ENCODE results near the gene STING1.
"Not testable (repeated sequence)": the region's sequence is repeated elsewhere in the genome, so short reads cannot be mapped to it uniquely, and the experiment has no call there.

STING1 gene

DNA sequence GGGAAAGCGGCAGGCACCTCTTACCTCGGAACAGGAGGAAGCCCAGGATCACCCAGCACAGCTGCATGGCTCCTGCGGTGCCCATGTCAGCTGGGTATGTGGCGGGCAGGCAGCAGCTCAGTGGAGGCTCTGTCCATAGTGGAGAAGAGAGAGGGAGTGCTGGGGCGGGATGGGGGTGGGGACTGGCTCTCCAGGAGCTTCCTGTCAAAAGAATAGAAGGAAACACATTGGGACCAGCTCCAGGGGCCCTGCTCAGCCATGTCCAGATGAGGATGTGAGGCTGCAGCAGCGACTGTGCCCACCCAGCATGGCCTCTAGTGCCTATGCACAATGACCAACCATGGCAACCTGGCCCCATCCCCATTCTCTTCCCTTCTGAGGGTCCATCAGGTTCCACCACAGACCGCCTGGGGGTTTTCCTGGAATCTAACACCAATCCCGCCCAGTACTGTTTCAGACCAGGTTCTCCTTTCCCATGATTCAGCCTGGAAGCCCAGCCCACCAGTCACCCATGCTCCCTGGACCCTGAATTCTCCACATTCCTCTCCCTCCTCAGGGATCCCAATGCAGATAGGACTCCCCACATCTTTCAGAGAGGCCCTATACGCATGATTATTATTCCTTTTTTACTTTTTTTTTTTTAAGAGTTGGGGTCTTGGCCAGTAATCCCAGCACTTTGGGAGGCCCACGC lies 19.8 kb downstream of the STING1 start, which contains the start of gene ECSCR:
TSS of gene ECSCR (minus strand) at position 158 of the 691 bp plus-strand sequence. CDS start at position 85, 73 bp downstream.
- DNase-seq, result no peak

DNA sequence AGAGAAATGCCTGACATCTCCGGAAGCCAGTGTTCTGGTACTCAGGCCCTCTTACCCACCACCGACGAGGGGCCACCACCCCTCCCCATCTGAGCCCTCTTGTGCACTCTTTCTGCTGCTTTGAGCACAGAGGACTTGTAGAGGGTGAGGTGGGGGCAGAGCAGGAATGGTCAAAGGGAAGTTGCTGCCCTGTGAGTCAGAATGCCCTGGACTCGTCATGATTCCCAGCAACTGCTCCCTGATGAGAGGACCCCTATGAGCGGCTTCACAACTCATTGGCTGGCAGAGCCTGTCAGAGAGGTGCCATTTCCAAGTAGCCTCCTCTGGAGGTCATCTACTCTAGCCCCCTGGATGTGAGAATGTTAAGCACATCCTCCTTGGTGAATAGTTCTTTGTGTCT lies 20.9 kb downstream of the STING1 start:
- no peak for DNase-seq

DNA sequence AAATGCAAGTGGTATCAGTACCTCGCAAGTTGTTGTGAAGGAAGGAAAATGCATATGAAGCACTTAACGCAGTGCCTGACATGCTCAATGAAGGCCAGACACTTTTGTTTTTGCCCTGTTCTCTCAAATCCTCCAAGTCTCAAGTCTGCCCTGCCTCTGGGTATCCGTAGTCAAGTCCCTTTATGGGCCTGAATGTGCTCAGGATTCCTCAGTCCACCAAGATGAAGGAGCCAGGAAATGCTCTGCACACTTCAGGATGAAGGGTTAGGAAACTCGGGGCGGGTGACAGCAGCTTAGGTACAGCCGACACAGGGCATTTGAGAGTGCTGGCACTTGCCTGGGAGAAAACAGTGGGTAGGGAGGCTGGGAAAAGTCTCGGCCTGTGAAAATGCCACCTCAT lies 21.4 kb downstream of the STING1 start:
- DNase-seq, result no peak

DNA sequence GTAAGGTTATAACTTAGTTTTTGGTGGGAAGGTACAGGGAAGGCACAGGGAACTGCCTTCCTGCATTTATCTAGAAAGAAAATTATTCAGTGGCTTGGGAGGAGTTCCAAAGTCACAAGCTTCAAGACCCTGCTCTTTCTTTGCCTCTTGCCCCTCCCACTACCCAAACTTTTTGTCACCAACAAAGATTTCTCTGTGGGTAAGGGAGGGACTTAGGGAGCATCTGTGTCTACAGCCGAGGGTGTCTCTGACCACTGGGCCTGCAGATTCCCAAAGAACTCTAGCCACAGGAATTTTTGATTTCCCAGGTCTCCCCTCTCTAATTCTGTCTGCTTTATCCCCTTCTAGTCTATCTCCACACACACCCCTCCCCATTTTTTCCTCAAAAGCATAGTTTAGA lies 22.1 kb downstream of the STING1 start:
- no peak for DNase-seq

DNA sequence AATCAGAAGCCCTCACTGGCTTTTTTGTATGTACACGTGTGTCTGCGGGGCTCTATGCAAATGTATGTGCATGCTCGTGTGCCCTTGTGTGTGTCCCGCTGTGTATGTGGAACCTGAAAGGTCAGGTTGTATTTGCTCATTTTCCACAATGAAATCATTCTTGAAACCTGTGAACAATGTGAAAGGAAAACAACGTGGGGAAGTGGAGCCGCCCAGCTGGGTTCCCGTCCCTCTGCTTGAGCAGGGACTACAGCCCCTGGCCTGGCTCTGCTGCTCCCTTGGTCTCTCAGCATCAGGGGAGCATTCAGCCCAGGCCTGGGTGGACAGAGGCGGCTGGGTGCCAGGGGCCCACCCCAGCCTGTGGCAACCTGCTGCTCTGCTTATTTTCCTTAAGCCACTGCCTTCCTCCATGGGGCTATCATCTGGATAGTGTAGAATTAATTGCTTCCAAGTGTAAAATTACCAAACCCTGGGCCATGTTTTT lies 23.1 kb downstream of the STING1 start:
- peak; percentile 66 to 72 for DNase-seq

DNA sequence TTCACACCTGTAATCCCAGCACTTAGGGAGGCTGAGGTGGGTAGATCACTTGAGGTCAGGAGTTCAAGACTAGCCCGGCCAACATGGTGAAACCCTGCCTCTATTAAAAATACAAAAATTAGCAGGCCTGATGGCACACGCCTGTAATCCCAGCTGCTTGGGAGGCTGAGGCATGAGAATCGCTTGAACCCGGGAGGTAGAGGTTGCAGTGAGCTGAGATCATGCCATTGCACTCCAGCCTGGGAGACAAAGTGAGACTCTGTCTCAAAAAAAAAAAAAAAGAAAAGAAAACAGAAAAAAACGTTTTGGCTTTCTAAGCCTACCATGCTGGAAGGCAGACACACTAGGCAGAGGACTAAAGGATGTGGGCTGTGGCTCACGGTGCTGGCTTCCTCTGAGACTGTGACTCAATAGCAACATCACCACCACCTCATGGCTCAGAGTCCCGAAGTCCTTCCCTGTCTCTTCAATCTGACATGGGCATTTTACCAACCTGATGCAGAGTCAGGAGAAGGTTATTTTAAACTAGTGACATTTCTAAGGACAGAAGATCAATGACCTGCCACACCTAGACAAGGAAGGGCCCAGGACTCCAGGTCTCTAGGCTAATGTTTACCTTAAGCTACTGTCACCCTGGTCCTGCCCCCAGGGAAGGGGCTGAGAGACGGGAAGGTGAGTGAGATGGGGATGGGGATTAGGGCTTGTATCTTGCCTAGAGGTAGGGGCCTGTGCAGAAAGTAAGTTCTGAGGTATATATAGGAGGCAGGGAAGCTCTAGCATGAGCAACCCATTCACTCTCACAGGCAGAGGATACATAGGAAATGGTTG lies 23.8 kb downstream of the STING1 start:
- DNase-seq, result peak; percentile 74 to 80

DNA sequence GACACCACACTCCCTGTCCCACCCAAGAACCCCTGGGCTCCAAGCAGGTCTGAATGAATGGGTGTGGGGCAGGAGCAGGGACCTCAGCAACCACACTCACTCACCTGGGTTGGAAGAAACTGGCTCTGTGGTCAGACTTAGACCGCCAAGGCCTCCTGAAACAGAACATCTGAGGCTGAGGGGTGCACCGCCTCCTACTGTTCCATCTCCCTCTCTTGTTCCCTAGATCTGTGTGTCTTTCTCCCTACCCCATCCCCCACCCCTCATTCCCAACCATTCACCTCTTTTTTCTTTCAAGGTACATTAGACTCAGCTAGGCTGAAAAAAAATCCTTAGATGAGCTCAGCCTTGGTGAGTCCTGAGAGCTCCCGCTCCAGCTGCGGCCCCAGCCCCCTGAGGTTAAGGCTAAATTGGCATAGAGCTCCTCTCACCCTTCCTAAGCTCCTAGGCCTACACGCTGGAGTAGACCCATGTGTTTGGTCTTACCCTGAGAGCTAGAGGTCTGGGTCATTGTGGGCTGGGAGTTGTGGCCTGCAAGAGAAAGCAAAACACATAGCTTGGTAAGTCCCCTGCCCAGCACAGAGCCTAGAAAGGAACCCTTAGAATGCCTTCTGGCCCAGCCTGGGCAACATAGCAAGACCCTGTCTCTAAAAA lies 24.8 kb downstream of the STING1 start:
- DNase-seq, result peak; percentile 46 to 56

DNA sequence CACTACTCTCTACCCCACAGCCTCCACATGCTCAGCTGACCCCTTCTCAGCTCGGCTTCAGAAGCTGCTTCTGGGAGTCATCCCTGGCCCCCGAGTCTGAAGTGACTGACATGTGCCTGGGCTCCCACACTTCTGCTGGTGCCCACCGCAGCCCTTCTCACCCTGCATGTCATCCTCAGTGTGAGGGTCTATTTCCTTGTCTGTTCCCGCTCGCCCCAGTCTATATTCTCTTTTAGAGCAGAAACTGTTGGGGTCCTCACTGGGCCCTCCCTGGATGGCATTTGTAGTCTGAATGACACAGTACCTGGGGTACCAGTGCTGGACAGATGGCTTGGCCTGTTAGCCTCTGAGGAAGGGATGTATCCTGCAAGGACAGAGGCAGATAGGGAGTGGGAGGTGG lies 25.3 kb downstream of the STING1 start:
- DNase-seq, result no peak

DNA sequence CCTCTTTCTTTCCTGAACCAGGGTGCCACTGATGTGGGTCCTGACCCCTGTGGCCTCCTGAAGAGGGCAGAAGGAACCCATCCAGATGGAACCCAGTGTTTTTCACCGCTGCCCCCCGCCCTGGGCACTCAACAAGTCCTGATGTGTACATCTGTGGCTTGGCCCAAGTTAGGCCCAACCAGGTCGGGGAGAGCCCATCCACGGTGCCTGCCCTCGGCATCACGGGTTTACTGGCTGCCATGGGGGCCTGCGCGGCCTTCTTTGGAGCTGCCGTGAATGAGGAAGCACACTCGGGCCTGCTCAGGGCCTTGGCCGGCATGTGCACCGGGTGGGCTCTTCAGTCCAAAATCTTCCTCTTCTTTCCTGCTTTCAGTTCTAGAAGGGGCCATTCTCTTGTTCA lies 25.8 kb downstream of the STING1 start:
- DNase-seq, result no peak

DNA sequence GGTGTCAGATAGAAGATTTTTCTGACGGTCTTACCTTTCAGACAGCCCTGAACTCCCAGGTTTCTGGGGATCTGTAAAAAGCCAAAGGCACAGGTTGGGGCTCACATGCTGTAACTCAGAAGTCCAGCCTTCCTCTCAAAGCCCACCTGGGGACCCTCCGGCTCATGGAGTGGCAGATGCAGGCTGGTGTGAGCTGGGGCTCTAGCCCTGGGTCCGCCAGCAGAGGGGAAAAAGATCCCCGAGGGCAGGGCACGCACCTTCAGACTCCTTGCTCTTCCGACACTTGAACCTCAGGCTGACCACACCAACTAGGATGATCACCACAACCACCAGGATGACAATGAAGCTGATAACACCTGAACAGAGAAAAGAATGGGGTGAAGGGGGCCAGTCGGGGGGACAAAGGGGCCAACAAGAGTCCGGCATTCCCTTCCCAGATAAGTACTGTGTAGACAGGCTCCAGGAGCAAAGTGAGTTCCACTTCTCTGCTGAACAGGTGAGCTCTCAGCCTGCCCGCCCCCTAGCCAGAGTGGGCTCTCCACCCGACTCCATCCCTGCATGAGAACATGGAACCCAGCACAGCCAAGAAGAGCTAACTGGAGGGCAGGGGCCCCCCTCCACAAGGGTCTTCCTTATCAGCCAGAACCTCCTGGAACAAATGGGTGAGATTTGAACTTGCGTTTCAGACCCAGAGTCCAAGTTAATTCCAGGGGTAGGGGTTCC lies 27.8 kb downstream of the STING1 start:
- DNase-seq, result no peak

DNA sequence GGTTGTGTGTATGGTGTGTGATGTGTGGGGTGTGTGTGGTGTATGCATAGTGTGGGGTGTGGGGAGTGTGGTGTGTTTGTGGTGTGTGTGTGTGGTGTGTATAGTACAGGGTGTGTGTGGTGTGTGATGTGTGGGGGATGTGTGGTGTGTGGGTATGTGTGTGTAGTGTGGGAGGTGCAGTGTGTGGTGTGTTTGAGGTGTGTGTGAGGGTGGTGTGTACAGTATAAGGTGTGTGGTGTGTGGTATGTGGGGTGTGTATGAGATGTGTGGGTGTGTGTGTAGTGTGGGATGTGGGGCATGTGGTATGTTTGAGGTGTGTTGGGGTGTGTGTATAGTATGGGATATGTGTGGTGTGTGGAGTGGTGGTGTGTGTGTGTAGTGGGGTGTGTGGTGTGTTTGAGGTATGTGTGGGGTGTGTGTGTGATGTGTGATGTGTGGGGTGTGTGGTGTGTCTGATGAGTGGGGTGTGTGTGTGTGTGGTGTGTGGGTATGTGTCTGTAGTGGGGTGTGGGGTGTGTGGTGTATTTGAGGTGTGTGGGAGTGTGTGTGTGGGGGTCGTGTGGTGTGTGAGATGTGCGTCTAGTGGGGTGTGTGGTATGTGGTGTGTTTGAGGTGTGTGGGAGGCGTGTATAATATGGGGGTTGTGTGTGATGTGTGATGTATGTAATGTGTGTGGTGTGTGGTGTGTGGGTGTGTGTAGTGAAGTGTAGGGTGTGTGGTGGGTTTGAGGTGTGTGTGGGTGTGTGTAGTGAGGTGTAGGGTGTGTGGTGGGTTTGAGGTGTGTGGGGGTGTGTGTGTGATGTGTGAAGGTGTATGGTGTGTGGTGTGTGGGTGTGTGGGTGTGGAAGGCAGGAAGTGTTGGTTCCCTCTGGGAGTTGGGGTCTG lies 28.6 kb downstream of the STING1 start:
- DNase-seq, result no peak

DNA sequence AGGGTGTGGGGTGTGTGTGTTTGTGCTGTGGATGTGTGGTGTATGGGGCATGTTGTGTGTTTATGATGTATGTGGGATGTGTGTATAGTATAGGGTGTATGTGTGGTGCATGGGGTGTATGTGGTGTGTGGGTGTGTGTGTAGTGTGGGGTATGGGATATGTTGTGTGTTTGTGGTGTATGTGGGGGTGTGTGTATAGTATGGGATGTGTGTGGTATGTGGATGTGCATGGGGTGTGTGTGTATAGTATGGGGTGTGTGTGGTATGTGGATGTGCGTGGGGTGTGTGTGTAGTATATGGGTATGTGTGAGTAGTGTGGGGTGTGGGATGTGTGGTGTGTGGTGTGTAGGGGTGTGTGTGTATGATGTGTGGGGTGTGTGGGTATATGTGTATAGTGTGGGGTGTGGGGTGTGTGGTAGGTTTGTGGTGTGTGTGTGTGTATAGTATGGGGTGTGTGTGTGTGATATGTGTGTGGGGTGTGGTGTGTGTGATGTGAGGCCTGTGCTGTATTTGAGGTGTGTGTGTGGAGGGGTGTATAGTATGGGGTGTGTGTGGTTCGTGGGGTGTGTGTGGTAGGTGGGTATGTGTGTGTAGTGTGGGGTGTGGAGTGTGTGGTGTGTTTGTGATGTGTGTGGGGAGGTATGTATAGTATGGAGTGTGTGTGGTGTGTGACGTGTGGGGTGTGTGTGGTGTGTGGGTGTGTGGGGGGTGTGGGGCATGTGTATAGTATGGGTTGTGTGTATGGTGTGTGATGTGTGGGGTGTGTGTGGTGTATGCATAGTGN lies 30.5 kb downstream of the STING1 start:
- no peak for DNase-seq

DNA sequence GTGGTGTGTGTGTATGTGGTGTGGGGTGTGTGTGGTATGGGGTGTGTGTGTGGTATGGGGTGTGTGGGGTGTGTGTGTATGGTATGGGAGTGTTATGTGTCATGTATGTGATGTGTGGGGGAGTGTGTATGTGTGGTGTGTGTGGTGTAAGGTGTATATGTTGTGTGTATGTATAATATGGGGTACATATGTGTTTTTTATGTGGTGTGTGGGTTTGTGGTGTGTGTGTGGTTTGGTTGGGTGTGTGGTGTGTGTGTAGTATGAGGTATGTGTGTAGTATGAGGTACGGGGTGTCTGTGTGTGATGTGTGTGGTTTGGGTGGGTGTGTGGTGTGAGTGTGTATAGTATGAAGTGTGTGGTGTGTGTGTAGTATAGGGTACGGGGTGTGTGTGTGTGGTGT lies 31.4 kb downstream of the STING1 start:
- no peak for DNase-seq

DNA sequence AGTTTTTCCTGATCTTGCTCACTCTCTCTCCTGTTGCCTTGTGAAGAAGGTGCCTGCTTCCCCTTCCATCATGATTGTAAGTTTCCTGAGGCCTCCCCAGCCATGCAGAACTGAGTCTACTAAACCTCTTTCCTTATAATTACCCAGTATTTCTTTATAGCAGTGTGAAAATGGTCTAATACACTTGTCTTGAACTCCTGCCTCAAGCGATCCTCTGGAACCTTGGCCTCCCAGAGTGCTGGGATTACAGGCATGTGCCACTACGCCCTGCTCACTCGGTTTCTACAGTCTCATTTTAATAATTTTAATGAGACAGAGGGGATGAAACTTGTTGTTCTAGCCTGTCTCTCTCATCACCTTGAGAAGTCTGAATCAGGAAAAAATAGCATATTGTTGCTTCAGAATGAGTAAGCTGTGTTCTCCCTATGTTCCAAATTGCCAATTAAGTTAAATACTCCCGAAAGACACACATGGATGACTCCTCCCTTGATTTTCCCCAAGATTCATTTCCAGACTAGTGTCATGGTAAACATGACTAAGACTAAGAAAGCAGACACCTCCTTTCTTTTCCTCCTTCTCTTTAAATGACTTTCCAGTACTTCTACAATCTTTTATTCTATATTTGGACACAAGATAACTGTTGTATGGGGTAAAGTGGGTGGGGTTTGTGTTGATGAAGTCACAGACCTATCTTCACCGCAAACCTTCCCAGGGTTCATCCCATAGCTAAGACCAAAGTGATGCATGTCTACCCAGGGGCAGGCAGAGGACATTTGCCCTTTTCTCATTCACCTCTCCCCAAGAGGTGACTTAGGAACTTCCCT lies 35.4 kb downstream of the STING1 start:
- peak; percentile 52 to 67 for DNase-seq

DNA sequence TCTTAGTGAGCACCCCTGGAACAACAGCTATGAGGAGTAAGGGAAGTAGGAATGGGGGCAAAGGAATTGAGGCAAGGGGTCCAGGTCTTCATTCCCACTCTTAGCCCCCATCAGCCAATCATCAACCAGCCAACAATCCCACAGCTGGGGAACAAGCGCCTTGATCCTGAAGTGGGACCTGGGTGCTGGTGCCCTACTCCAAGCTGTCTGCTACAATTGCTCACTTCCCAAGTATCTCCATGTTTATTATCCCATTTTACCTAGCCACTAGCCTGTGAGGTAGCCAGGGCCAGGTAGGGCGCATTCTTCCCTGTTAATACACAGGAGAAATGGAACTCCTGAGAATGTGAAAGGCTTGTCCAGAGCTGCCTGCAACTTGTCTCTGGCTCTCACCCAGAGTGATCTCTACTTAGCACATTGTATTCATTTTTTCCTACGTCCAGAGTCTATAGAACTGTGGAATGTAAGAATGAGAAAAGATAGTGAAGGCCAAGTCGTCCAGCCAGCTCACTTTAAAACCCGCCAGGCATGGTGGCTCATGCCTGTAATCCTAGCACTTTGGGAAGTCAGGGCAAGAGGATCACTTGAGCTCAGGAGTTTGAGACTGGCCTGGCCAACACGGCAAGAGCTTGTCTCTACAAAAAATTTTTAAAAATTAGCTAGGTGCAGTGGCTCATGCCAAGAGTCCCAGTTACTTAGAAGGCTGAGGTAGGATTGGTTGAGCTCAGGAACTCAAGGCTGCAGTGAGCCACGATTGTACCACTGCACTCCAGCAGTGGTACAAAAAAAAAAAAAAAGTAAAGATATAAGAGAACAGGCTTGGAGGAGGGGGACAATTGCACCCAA lies 37.0 kb downstream of the STING1 start:
- peak in 1 of 2 experiments; percentile 29 for DNase-seq

DNA sequence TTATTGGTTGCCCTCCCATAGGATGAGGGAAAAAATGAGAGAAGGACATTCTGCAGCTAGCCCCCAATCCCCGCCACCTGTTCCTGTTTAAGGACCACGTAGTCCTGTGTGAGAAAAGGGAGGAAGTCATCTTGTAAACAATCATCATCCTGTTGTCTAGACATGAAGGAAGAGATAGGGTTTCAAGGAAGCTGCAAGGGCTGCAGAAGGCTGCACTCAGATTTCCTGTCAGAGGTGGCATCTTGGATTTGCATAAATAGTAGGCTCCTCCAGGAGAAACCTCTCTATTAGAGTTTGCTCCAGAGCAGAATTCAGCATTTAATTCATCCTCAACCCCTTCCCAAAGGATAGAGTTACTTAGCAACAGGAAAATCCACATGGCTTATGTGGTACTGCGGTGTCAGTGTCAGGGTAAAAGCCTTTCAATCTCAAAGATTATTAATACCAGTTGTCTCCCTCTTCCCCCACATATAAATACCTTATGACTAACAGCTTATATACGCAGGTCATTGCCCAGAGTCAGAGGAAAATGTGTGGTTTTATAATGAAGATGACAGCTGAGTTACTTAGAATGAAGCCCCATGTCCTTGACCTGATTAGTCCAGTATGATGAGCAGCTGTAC lies 38.6 kb downstream of the STING1 start:
- no peak for DNase-seq

DNA sequence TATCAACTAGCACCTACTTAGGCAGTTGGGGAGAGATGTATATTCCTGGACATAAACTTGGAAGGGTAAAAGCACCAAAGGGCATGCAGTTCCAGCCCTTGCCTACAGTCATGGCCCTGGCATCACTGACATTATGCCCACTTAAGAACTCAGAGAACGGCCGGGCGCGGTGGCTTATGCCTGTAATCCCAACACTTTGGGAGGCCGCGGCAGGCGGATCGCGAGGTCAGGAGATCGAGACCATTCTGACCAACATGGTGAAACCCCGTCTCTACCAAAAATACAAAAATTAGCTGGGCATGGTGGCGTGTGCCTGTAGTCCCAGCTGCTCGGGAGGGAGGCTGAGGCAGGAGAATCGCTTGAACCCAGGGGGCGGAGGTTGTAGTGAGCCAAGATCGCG lies 42.1 kb downstream of the STING1 start:
- DNase-seq, result not testable (repeated sequence)

All from activated CD4-positive, alpha-beta T cell treated with anti-CD3 and anti-CD28 coated beads, Interleukin-2, amount 50 U/mL, for 48 hours (primary cell).